HEK293 (cell line): ENCODE data around the gene CDK14.

Source experiments
- CTCF ChIP-seq: fragments of 450-650 bp; formaldehyde crosslinking; IDR thresholded peaks from 2 replicates; pipeline ENCODE4 v1.5.1; 2016; ENCODE audit warnings: missing biosample characterization, missing genetic modification characterization
- EGR2 ChIP-seq: fragments of 450-650 bp; formaldehyde crosslinking; IDR thresholded peaks from 2 replicates; pipeline ENCODE4 v1.5.1; 2016; ENCODE audit warnings: low read depth, missing biosample characterization, missing genetic modification characterization
- PATZ1 ChIP-seq: fragments of 450-650 bp; formaldehyde crosslinking; IDR thresholded peaks from 2 replicates; pipeline ENCODE4 v1.5.1; 2016; ENCODE audit warnings: missing biosample characterization, missing genetic modification characterization
- ZBTB8A ChIP-seq: fragments of 450-650 bp; formaldehyde crosslinking; IDR thresholded peaks from 2 replicates; pipeline ENCODE4 v1.5.1; 2016; ENCODE audit warnings: missing biosample characterization, missing genetic modification characterization
- ZNF18 ChIP-seq: fragments of 450-650 bp; formaldehyde crosslinking; IDR thresholded peaks from 2 replicates; pipeline ENCODE4 v1.5.1; 2016; ENCODE audit warnings: missing biosample characterization, missing genetic modification characterization
- ZNF274 ChIP-seq, 2 experiments: fragments of 200-500 bp in 1 of 2; fragments of 450-650 bp in 1 of 2; sonication (Bioruptor generic) in 1 of 2; formaldehyde crosslinking in 1 of 2; IDR thresholded peaks; 2 replicates each; pipeline versions ENCODE4 v1.5.1 to v1.6.1; 2014 to 2016; ENCODE audit warnings: borderline replicate concordance in 1 of 2, inconsistent platforms in 1 of 2, low read length in 1 of 2, missing biosample characterization in 1 of 2, missing genetic modification characterization in 1 of 2
- ZNF426 ChIP-seq: fragments of 450-650 bp; formaldehyde crosslinking; IDR thresholded peaks from 2 replicates; pipeline ENCODE4 v1.5.1; 2017; ENCODE audit warnings: missing biosample characterization, missing genetic modification characterization, mild to moderate bottlenecking, inconsistent platforms, moderate library complexity
- ZNF561 ChIP-seq: fragments of 450-650 bp; IDR thresholded peaks from 2 replicates; pipeline ENCODE4 v1.5.1; 2018; ENCODE audit warnings: missing biosample characterization, missing genetic modification characterization, borderline replicate concordance
- ZNF639 ChIP-seq: fragments of 450-650 bp; formaldehyde crosslinking; IDR thresholded peaks from 2 replicates; pipeline ENCODE4 v1.5.1; 2016; ENCODE audit warnings: missing biosample characterization, missing genetic modification characterization
- ZNF76 ChIP-seq: fragments of 450-650 bp; formaldehyde crosslinking; IDR thresholded peaks from 2 replicates; pipeline ENCODE4; 2016; ENCODE audit warnings: low read depth, missing biosample characterization, missing genetic modification characterization, borderline replicate concordance
- ZNF785 ChIP-seq: fragments of 450-650 bp; formaldehyde crosslinking; IDR thresholded peaks from 2 replicates; pipeline ENCODE4 v1.5.1; 2016; ENCODE audit warnings: missing biosample characterization, missing genetic modification characterization
- TF ChIP-seq, protein P1 (sequence below): fragments of 450-650 bp; formaldehyde crosslinking; IDR thresholded peaks from 2 replicates; pipeline ENCODE4 v1.5.1; 2016; ENCODE audit warnings: missing biosample characterization, missing genetic modification characterization
- TF ChIP-seq, protein P2 (sequence below): fragments of 450-650 bp; formaldehyde crosslinking; IDR thresholded peaks from 2 replicates; pipeline ENCODE4 v1.5.1; 2016; ENCODE audit warnings: missing biosample characterization, missing genetic modification characterization

- TF ChIP-seq ZNF426 (tag by site-specific recombination) (no peak), ZNF785 (no peak), ZNF639 (no peak), ZBTB8A (tag by site-specific recombination) (no peak), CTCF (tag by site-specific recombination) (no peak), ZNF76 (no peak), PATZ1 (no peak), ZNF18 (tag by site-specific recombination) (no peak), EGR2 (tag by site-specific recombination) (no peak), ZNF274 (IDR thresholded peaks at IDR 0.05; ENCODE audit: low read length) (no peak), ZNF274 (tag by site-specific recombination; IDR thresholded peaks at IDR 0.05; ENCODE audit: borderline replicate concordance) (no peak), ZNF561 (no peak)
- TF ChIP-seq, protein P1, sequence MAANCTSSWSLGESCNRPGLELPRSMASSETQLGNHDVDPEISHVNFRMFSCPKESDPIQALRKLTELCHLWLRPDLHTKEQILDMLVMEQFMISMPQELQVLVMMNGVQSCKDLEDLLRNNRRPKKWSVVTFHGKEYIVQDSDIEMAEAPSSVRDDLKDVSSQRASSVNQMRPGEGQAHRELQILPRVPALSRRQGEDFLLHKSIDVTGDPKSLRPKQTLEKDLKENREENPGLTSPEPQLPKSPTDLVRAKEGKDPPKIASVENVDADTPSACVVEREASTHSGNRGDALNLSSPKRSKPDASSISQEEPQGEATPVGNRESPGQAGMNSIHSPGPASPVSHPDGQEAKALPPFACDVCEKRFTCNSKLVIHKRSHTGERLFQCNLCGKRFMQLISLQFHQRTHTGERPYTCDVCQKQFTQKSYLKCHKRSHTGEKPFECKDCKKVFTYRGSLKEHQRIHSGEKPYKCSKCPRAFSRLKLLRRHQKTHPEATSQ (tag by site-specific recombination): no peak
- TF ChIP-seq, protein P2, sequence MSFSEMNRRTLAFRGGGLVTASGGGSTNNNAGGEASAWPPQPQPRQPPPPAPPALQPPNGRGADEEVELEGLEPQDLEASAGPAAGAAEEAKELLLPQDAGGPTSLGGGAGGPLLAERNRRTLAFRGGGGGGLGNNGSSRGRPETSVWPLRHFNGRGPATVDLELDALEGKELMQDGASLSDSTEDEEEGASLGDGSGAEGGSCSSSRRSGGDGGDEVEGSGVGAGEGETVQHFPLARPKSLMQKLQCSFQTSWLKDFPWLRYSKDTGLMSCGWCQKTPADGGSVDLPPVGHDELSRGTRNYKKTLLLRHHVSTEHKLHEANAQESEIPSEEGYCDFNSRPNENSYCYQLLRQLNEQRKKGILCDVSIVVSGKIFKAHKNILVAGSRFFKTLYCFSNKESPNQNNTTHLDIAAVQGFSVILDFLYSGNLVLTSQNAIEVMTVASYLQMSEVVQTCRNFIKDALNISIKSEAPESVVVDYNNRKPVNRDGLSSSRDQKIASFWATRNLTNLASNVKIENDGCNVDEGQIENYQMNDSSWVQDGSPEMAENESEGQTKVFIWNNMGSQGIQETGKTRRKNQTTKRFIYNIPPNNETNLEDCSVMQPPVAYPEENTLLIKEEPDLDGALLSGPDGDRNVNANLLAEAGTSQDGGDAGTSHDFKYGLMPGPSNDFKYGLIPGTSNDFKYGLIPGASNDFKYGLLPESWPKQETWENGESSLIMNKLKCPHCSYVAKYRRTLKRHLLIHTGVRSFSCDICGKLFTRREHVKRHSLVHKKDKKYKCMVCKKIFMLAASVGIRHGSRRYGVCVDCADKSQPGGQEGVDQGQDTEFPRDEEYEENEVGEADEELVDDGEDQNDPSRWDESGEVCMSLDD (tag by site-specific recombination): no peak
Observed at GRCh38 chr7:90995996-90996395, 399.9 kb downstream of the CDK14 start.
